ENCODE results near the gene EFNA2.

The EFNA2 gene

DNA sequence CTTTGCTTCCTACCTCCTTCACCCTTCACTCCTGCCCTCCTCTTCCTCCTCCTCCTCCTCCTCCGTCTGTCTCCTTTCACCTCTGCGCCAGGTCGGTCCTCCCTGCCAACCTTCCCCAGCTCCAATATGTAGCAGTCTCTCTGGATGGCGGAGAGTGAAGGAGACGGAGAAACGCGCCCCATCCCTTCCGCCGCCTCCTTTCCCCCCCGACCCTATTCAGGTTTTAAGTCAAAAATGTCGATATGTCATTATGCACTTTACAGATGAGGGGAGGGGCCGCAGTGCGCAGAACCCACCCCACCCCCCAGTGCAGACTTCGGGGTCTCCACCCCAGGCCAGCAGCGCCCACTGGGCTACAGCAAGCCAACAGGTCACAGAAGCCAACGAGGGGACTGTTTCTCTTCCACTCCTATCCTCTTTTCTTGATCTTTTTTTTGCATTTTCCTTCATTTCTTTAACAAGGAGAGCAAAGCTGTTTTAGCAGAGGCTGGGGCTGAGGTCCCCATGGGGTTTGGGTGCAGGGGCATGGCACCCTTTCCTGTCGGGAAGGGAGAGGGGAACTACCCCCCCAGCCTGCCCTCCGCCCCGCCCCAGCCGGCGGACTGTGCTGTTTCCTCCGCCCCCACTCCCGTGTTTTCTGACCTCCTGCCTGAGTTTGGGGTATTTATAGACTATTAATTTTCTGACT, 28.1 kb upstream of the EFNA2 start:
- H3K9me3 ChIP-seq (replicated peaks; ENCODE audit: low read length) = no peaks in the 10 kb centered on the region
- H3K4me2 ChIP-seq (ENCODE audit: low read length) = peak overlapping the region; percentile 27
- H3K4me3 ChIP-seq (ENCODE audit: low read length) = no peak overlapping the region
- H3K9ac ChIP-seq (ENCODE audit: low read depth, low read length) = no peak overlapping the region
- H3K36me3 ChIP-seq (ENCODE audit: insufficient read depth, low read length) = peaks cover 56% of the 10 kb centered on the region
- peaks cover 81% of the 10 kb centered on the region for H3K4me1 ChIP-seq (ENCODE audit: control insufficient read depth, insufficient read depth, low read length)
- no peaks in the 10 kb centered on the region for H3K27me3 ChIP-seq (ENCODE audit: control insufficient read depth, insufficient read depth, low read length)

GRCh38 chr19:1258163-1258492, 27.5 kb upstream of the EFNA2 start:
- Histone ChIP-seq H3K27me3 (ENCODE audit: control insufficient read depth, insufficient read depth, low read length) (no peaks in the 10 kb centered on the region), H3K4me2 (ENCODE audit: low read length) (no peak overlapping the region), H3K4me3 (ENCODE audit: low read length) (no peak overlapping the region), H3K4me1 (ENCODE audit: control insufficient read depth, insufficient read depth, low read length) (peaks cover 86% of the 10 kb centered on the region), H3K9me3 (replicated peaks; ENCODE audit: low read length) (no peaks in the 10 kb centered on the region), H3K36me3 (ENCODE audit: insufficient read depth, low read length) (peaks cover 56% of the 10 kb centered on the region), H3K9ac (ENCODE audit: low read depth, low read length) (no peak overlapping the region)

GRCh38 chr19:1258707-1259205, 26.9 kb upstream of the EFNA2 start:
- no peak overlapping the region for H3K4me3 ChIP-seq (ENCODE audit: low read length)
- H3K9ac ChIP-seq (ENCODE audit: low read depth, low read length) = no peak overlapping the region
- peaks cover 84% of the 10 kb centered on the region for H3K4me1 ChIP-seq (ENCODE audit: control insufficient read depth, insufficient read depth, low read length)
- H3K9me3 ChIP-seq (replicated peaks; ENCODE audit: low read length) = no peaks in the 10 kb centered on the region
- H3K36me3 ChIP-seq (ENCODE audit: insufficient read depth, low read length) = peaks cover 51% of the 10 kb centered on the region
- H3K4me2 ChIP-seq (ENCODE audit: low read length) = no peak overlapping the region
- no peaks in the 10 kb centered on the region for H3K27me3 ChIP-seq (ENCODE audit: control insufficient read depth, insufficient read depth, low read length)

GRCh38 chr19:1259206-1259875, 26.3 kb upstream of the EFNA2 start:
- peaks cover 45% of the 10 kb centered on the region for H3K36me3 ChIP-seq (ENCODE audit: insufficient read depth, low read length)
- no peak overlapping the region for H3K4me3 ChIP-seq (ENCODE audit: low read length)
- peak overlapping the region; percentile 23 for H3K9ac ChIP-seq (ENCODE audit: low read depth, low read length)
- H3K27me3 ChIP-seq (ENCODE audit: control insufficient read depth, insufficient read depth, low read length) = no peaks in the 10 kb centered on the region
- H3K4me2 ChIP-seq (ENCODE audit: low read length) = no peak overlapping the region
- peaks cover 80% of the 10 kb centered on the region for H3K4me1 ChIP-seq (ENCODE audit: control insufficient read depth, insufficient read depth, low read length)
- H3K9me3 ChIP-seq (replicated peaks; ENCODE audit: low read length) = no peaks in the 10 kb centered on the region

DNA sequence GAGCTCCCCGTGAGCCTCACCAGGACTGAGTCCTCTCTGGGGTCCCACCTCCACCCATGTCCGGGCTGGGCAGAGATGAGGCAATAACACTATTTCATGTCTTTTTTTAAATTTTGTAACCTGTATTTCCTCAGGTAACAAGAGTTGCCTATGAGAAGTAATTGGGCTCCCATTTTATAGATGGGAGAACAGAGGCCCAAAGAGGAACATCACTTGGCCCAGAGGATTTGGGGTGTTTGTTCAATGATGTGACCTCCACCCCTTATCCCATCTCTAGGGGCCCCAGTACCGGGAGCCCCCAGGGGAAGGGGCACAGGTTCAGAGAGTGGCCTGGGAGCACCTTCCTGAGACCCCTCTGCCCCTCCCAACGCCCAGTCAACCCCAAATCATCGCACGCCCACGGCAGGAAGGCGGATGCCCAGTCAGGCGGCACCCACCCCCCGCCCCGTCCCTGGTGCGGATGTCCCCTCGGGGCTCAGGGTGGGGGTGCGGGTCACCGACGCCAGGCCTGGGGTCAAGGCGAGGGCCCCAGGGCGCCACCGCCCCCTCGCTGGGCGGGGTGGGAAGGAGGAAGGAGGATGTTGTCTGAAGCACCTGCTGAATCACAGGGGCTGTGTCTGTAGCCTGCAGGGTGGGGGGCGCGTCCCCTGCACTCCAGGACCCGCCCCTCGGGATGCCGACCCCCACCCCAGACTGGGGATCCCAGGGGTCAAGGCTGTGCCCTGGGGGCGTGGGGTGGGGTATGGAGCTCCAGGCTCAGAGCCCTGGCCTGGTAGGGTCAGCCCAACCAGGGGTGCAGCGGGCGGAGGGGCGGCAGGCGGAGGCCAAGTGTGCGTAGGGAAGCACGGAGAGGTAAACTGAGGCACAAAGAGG, 25.6 kb upstream of the EFNA2 start:
- Histone ChIP-seq H3K4me3 (ENCODE audit: low read length) (peak overlapping the region; percentile 43), H3K9me3 (replicated peaks; ENCODE audit: low read length) (no peaks in the 10 kb centered on the region), H3K27me3 (ENCODE audit: control insufficient read depth, insufficient read depth, low read length) (no peaks in the 10 kb centered on the region), H3K36me3 (ENCODE audit: insufficient read depth, low read length) (peaks cover 37% of the 10 kb centered on the region), H3K4me2 (ENCODE audit: low read length) (peak overlapping the region; percentile 72), H3K9ac (ENCODE audit: low read depth, low read length) (peak overlapping the region; percentile 23), H3K4me1 (ENCODE audit: control insufficient read depth, insufficient read depth, low read length) (peaks cover 80% of the 10 kb centered on the region)

- no peaks in the 10 kb centered on the region for H3K27me3 ChIP-seq (ENCODE audit: control insufficient read depth, insufficient read depth, low read length)
- H3K9me3 ChIP-seq (replicated peaks; ENCODE audit: low read length) = no peaks in the 10 kb centered on the region
- peaks cover 79% of the 10 kb centered on the region for H3K4me1 ChIP-seq (ENCODE audit: control insufficient read depth, insufficient read depth, low read length)
- peak overlapping the region; percentile 70 for H3K4me3 ChIP-seq (ENCODE audit: low read length)
- peak overlapping the region; percentile 89 for H3K4me2 ChIP-seq (ENCODE audit: low read length)
- H3K9ac ChIP-seq (ENCODE audit: low read depth, low read length) = peak overlapping the region; percentile 74
- peaks cover 29% of the 10 kb centered on the region for H3K36me3 ChIP-seq (ENCODE audit: insufficient read depth, low read length)
Measured at GRCh38 chr19:1260749-1261537, 24.7 kb upstream of the EFNA2 start.

- Histone ChIP-seq H3K9me3 (replicated peaks; ENCODE audit: low read length) (no peaks in the 10 kb centered on the region), H3K36me3 (ENCODE audit: insufficient read depth, low read length) (peaks cover 26% of the 10 kb centered on the region), H3K27me3 (ENCODE audit: control insufficient read depth, insufficient read depth, low read length) (no peaks in the 10 kb centered on the region), H3K4me2 (ENCODE audit: low read length) (peak overlapping the region; percentile 89), H3K9ac (ENCODE audit: low read depth, low read length) (peak overlapping the region; percentile 74), H3K4me1 (ENCODE audit: control insufficient read depth, insufficient read depth, low read length) (peaks cover 81% of the 10 kb centered on the region), H3K4me3 (ENCODE audit: low read length) (peak overlapping the region; percentile 70)
Measured at GRCh38 chr19:1261538-1261797, 24.2 kb upstream of the EFNA2 start.

- Histone ChIP-seq H3K27me3 (ENCODE audit: control insufficient read depth, insufficient read depth, low read length) (no peaks in the 10 kb centered on the region), H3K9me3 (replicated peaks; ENCODE audit: low read length) (no peaks in the 10 kb centered on the region), H3K36me3 (ENCODE audit: insufficient read depth, low read length) (peaks cover 21% of the 10 kb centered on the region), H3K4me1 (ENCODE audit: control insufficient read depth, insufficient read depth, low read length) (peaks cover 77% of the 10 kb centered on the region), H3K4me2 (ENCODE audit: low read length) (peak overlapping the region; percentile 89), H3K9ac (ENCODE audit: low read depth, low read length) (peak overlapping the region; percentile 74), H3K4me3 (ENCODE audit: low read length) (peak overlapping the region; percentile 70)
Measured at GRCh38 chr19:1261798-1262622, 23.7 kb upstream of the EFNA2 start.

DNA sequence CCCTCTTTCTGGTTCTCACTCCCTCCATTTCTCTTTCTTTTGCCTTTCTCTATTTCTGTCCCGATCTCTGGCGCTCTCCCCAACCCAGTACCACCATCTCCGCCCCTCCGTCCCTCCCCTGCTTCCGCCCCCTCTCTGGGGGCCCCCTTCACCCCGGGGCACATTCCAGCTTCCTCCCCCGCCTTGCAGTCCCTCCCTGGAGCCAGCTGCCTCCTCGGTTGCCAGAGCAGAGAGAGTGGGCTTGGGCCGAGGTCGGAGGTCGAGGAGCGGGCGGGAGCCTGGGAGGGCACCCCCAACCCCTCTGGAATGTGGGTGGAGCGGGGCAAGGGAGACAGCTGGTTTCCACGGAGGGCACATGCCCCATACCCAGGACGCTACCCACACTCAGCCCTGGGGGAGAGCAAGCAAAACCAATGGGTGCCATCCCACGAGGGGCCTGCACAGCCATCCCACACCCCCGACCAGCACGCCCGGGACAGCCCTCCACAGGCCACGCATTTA, 23.0 kb upstream of the EFNA2 start:
- Histone ChIP-seq H3K9ac (ENCODE audit: low read depth, low read length) (peak overlapping the region; percentile 74), H3K36me3 (ENCODE audit: insufficient read depth, low read length) (peaks cover 15% of the 10 kb centered on the region), H3K9me3 (replicated peaks; ENCODE audit: low read length) (no peaks in the 10 kb centered on the region), H3K4me3 (ENCODE audit: low read length) (peak overlapping the region; percentile 70), H3K27me3 (ENCODE audit: control insufficient read depth, insufficient read depth, low read length) (no peaks in the 10 kb centered on the region), H3K4me2 (ENCODE audit: low read length) (peak overlapping the region; percentile 89), H3K4me1 (ENCODE audit: control insufficient read depth, insufficient read depth, low read length) (peaks cover 78% of the 10 kb centered on the region)

DNA sequence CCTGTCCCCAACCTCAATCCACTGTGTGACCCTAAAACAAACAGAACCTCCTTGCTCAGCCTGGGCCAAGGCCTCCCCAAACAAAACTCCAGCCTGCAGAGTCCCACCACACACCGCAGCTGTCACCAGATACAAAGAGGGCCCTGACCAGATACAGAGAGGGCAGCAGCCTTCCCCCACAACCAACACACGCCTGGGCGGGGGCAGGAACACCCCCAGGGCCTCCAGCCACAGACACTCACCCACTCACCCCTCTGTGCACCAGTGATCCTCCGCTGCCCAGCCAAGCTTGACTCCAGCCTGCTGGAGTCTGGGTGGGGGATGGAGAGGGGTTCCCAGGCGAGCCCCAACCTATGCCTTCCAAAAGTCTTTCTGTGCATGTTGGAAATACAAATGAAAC, 22.5 kb upstream of the EFNA2 start:
- H3K36me3 ChIP-seq (ENCODE audit: insufficient read depth, low read length) = peaks cover 9% of the 10 kb centered on the region
- H3K4me3 ChIP-seq (ENCODE audit: low read length) = peak overlapping the region; percentile 70
- H3K27me3 ChIP-seq (ENCODE audit: control insufficient read depth, insufficient read depth, low read length) = no peaks in the 10 kb centered on the region
- H3K9ac ChIP-seq (ENCODE audit: low read depth, low read length) = peak overlapping the region; percentile 74
- peaks cover 78% of the 10 kb centered on the region for H3K4me1 ChIP-seq (ENCODE audit: control insufficient read depth, insufficient read depth, low read length)
- H3K9me3 ChIP-seq (replicated peaks; ENCODE audit: low read length) = no peaks in the 10 kb centered on the region
- H3K4me2 ChIP-seq (ENCODE audit: low read length) = peak overlapping the region; percentile 89

All from skeletal muscle satellite cell (primary cell).